Posterior vena cava (tissue), 2 donors: ENCODE results near the gene CA6. TPM values are rescaled to one million over a fixed set of nuclear protein-coding genes. Genes with fewer than 3 reads are reported as not detected.
A peak's percentile ranks its signal among the peaks of the same experiment; 100 is the strongest.
"Not testable (repeated sequence)": the region's sequence is repeated elsewhere in the genome, so short reads cannot be mapped to it uniquely, and the experiment has no call there.

Experiments
- DNase-seq: peaks from one replicate; pipeline ENCODE4 v3.0.0-alpha.2; 2020; ENCODE audit warnings: low spot score
- intact Hi-C, 2 donors: fragments of 100-400 bp; cut with DNase I; formaldehyde crosslinking; loops; one replicate each; pipeline versions ENCODE4 v1.14.1 to v1.14.2; 2022 to 2023
- total RNA-seq, 2 donors: library from RNA; stranded (reverse); fragmentation: NEBNext Ultra II Directional; extraction: Animal tissue kit (Norgen Biotek cat#: 25700); gene quantifications; one replicate each; pipeline ENCODE4 v1.2.1, GENCODE V29; 2021
- donor health status: DM: yes; HTN: yes; CAD: no.
- donor health status: DM: yes; HTN: yes; CAD: no.

Gene CA6
- total RNA-seq, 2 donors from 2014 or later, result not detected

GRCh38 chr1:8962812-8963530, 17.3 kb downstream of the CA6 start:
- intact Hi-C loops, result no loop called here
- no peak for DNase-seq

DNA sequence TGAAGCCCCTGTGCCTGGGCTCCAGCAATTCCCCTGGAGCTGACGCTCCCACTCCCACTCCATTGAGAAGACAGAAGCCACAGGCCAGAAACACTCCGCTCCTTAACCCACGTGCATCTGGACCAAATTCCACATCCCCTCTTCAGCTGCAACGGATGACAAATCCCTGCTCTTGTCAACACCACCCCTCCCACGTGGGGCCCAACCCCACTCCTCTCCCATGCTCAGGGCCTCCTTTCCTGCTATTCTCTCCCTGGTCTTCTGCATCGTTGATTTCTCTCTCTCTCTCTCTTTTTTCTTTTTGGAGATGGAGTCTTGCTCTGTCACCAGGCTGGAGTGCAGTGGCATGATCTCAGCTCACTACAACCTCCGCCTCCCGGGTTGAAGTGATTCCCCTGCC, 18.3 kb downstream of the CA6 start:
- no peak for DNase-seq
- intact Hi-C loops, result no loop called here

GRCh38 chr1:8965121-8965820, 19.6 kb downstream of the CA6 start:
- DNase-seq, result no peak
- intact Hi-C loops, result no loop called here

DNA sequence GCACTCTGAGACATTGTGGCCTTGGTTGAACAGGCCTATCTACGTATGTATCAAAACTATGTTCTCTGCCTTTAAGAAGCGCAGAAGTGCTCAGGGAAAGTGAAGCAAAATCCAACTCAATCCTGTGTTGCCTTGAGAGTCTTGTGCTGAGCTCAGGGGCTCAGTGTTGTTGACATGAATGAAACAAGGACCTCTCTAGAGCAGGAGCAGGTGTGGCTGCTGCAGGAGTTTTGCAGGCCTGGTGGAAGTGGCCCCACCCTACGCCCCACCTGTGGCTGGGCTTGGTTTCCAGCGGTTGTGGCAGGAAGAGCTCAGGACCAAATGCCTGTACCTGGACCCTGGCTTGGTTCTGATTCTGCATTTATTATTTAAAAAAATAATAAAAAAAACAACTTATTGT, 20.9 kb downstream of the CA6 start:
- no peak for DNase-seq
- intact Hi-C loops, result no loop called here

- intact Hi-C loops, DNase-seq: not testable (repeated sequence)
These were observed 23.2 kb downstream of the CA6 start for GRCh38 chr1:8968902-8969301.

- no peak for DNase-seq
- intact Hi-C loops, result no loop called here
These were observed 24.3 kb downstream of the CA6 start for GRCh38 chr1:8969937-8970336.

GRCh38 chr1:8970870-8971337, 25.2 kb downstream of the CA6 start:
- no peak for DNase-seq
- intact Hi-C loops, result no loop called here

- no peak for DNase-seq
- intact Hi-C loops, result no loop called here
These were observed 28.9 kb downstream of the CA6 start for GRCh38 chr1:8974551-8974950.

DNA sequence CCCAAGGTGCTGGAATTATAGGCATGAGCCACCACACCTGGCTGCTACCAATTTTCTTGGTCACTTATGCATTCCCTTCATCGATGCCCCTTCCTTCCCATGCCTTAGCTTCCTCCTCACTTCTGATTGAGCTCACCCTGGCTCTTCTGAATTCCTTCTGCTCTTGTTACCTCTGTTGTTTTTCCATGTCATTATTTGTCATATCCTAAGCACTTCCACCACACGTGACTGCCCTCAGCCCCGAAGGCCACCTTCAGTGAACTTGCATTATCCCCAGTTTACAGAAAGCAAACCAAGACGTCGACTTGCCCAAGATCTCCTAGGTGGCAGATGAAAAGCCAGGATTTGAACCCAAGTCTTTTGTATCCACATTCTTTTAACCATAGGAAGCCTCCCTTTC, 30.7 kb downstream of the CA6 start:
- no peak for DNase-seq
- intact Hi-C loops, result no loop called here

DNA sequence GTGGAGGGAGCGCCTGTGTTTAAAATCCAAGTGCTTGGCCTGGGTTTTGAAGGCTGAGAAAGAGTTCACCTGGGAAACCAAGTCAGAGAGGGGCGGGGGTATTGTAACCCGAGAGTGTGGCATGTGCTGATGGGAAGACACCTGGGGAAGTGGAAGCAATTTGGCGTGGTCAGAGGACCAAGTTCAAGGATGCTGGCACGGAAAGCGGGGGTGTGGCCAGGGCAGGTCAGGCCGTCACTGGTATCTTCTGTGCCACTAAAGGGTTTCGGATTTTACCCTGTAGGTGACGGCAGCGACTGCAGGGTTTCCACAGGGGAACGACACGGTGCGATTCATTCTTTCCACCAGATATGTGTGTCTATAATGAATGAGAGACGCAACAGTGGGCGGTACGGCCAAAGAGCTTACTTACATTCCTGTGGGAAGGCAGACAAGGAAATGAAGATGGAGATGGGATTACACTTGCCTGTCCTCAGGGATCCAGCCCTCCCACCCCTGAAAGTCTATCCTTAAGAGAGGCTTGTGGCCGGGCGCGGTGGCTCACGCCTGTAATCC, 31.3 kb downstream of the CA6 start:
- intact Hi-C loops, result no loop called here
- DNase-seq, result no peak

DNA sequence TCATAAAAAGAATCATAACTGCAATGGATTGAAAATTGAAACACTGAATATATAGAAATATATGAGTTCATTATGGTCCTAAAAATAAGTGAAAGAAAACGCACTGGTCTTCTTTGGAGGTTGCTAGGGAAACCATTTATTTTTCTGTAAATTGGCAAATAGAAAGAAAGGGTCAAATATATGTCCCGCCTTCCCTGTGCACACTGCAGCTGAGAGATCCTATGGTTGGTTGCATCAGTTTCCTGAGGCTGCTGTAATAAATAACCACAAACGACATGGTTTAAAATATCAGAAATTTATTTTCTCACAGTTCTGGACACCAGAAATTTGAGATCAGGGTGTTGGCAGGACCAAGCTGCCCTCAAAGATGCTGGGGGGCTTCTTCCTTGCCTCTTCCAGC, 35.0 kb downstream of the CA6 start:
- intact Hi-C loops, result no loop called here
- no peak for DNase-seq

DNA sequence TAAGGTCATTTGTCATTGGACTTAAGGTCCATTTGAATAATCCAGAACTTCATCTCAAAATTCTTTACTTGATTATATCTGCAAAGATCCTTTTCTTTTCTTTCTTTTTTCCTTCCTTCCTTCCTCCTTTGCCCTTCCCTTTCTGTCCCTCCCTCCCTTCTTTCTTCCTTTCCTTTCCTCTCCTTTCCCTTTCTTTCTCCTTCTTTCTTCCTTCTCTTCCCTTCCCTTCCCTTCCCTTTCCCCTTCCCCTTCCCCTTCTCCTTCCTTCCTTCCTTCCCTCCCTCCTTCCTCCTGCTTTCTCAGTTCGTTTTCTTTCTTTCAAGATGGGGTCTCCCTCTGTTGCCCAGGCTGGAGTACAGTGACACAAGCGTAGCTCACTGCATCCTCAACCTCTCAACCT, 35.5 kb downstream of the CA6 start:
- DNase-seq, result peak; percentile 22
- intact Hi-C loops, result no loop called here

DNA sequence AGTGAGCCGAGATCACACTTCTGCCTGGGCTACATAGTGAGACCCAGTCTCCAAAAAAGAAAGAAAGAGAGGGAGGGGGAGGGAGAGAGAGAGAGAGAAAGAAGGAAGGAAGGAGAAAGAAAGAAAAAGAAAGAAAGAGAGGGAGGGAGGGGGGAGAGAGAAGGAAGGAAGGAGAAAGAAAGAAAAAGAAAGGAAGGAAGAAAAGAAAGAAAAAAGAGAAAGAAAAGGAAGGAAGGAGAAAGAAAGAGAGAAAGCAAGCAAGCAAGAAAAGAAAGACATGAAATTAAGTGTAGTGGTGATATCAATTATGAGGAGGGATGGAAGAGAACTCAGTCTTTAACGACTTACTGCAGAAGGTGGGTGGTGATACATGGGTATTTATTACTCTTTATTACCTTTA, 38.5 kb downstream of the CA6 start:
- intact Hi-C loops, result no loop called here
- no peak for DNase-seq

- DNase-seq, result peak; percentile 53
- intact Hi-C loops, result loop anchor here in 1 of 2 donors (5.0 kb wide), 1 partner anchor 68 kb away; no protein-coding TSS in a partner anchor
These were observed 39.3 kb downstream of the CA6 start for GRCh38 chr1:8984990-8985389.

GRCh38 chr1:8985915-8986813, 40.5 kb downstream of the CA6 start:
- peak; percentile 92 for DNase-seq
- intact Hi-C loops, result loop anchor here (2.0 to 5.0 kb wide), 2 partner anchors 67 to 69 kb away; no protein-coding TSS in a partner anchor

DNA sequence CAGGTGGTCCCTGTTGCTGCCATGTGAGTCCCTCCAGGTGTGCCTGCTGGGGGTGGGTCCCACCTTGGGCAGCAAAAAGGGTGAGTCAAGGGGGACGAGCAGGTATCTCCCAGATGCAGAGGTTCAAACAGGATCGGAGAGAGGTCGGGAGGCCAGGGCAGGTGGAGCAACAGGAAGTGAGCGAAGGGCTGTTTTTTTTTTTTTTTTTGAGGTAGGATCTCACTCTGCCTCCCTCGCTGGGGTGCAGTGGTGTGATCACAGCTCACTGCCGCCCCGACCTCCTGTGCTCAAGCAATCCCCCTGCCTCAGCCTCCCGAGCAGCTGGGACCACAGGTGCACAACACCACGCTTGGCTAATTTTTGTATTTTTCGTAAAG, 41.1 kb downstream of the CA6 start:
- intact Hi-C loops, result loop anchor here (2.0 to 5.0 kb wide), 2 partner anchors 68 to 70 kb away; no protein-coding TSS in a partner anchor
- DNase-seq, result no peak

- intact Hi-C loops, result loop anchor here (2.0 to 5.0 kb wide), 2 partner anchors 69 to 71 kb away; no protein-coding TSS in a partner anchor
- DNase-seq, result no peak
These were observed 42.4 kb downstream of the CA6 start for GRCh38 chr1:8987881-8988617.

DNA sequence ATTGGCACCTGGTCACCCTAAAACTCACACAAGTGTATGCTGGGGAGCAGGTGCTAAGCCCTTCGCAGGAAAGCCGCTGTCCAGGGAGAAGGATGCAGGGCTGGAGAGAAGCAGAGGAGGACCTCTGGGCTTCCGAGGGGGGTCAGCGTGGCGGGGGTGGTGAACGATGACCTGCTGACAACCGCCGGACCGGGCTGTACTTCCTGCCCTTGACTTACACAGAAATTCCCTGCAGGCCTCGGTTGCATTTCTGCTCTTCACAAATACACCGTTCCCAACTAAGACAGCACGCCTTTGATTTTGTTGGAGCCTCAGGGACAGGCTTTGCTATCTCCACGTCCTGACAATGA, 42.9 kb downstream of the CA6 start:
- intact Hi-C loops, result loop anchor here in 1 of 2 donors (5.0 kb wide), 1 partner anchor 71 kb away; no protein-coding TSS in a partner anchor
- DNase-seq, result no peak

- intact Hi-C loops, result loop anchor here in 1 of 2 donors (5.0 kb wide), 1 partner anchor 72 kb away; no protein-coding TSS in a partner anchor
- DNase-seq, result no peak
These were observed 43.4 kb downstream of the CA6 start for GRCh38 chr1:8989061-8989460.
